BE2C (cell line): ENCODE data around the gene F5.

ENCODE experiments used
- DNase-seq: peaks from one replicate; pipeline ENCODE4 v3.0.0-alpha.2; 2020
- H3K27me3 ChIP-seq: fragments of 250-450 bp; sonication (Bioruptor Pico); 2 replicates; pipeline ENCODE4 v1.5.1; 2020; ENCODE audit warnings: mild to moderate bottlenecking
- H3K36me3 ChIP-seq: fragments of 250-450 bp; sonication (Bioruptor Pico); 2 replicates; pipeline ENCODE4 v1.5.1; 2020; ENCODE audit warnings: mild to moderate bottlenecking
- H3K4me1 ChIP-seq: fragments of 250-450 bp; sonication (Bioruptor Pico); 2 replicates; pipeline ENCODE4 v1.5.1; 2020
- H3K4me3 ChIP-seq: 2 replicates; pipeline ENCODE4 v1.5.1; 2011; ENCODE audit warnings: low read depth, low read length
- H3K9me3 ChIP-seq: fragments of 250-450 bp; sonication (Bioruptor Pico); 2 replicates; pipeline ENCODE4 v1.5.1; 2020
- CTCF ChIP-seq: IDR thresholded peaks from 2 replicates; pipeline ENCODE4 v1.5.1; 2012; ENCODE audit warnings: mild to moderate bottlenecking, low read depth, low read length

Gene F5

GRCh38 chr1:169563650-169564049 is 22.6 kb downstream of the F5 start:
- H3K4me3 ChIP-seq, result no peak overlapping the region
- H3K36me3 ChIP-seq, result no peaks in the 10 kb centered on the region
- H3K9me3 ChIP-seq, result no peaks in the 10 kb centered on the region
- no peak for DNase-seq
- no peaks in the 10 kb centered on the region for H3K4me1 ChIP-seq
- H3K27me3 ChIP-seq, result no peaks in the 10 kb centered on the region
- no peak for TF ChIP-seq CTCF

GRCh38 chr1:169563019-169563615 is 23.2 kb downstream of the F5 start:
- Histone ChIP-seq H3K36me3 (no peaks in the 10 kb centered on the region), H3K27me3 (no peaks in the 10 kb centered on the region), H3K9me3 (no peaks in the 10 kb centered on the region), H3K4me1 (no peaks in the 10 kb centered on the region), H3K4me3 (no peak overlapping the region)
- no peak for DNase-seq
- TF ChIP-seq CTCF, result no peak

- Histone ChIP-seq H3K4me3 (no peak overlapping the region), H3K36me3 (no peaks in the 10 kb centered on the region), H3K4me1 (no peaks in the 10 kb centered on the region), H3K27me3 (peaks cover 4% of the 10 kb centered on the region), H3K9me3 (no peaks in the 10 kb centered on the region)
- TF ChIP-seq CTCF, result no peak
- no peak for DNase-seq
Observed at GRCh38 chr1:169561692-169562091, 24.6 kb downstream of the F5 start.

GRCh38 chr1:169557131-169557530 is 29.1 kb downstream of the F5 start:
- DNase-seq, result no peak
- H3K4me3 ChIP-seq, result no peak overlapping the region
- no peaks in the 10 kb centered on the region for H3K4me1 ChIP-seq
- no peaks in the 10 kb centered on the region for H3K36me3 ChIP-seq
- peaks cover 11% of the 10 kb centered on the region for H3K27me3 ChIP-seq
- no peaks in the 10 kb centered on the region for H3K9me3 ChIP-seq
- no peak for TF ChIP-seq CTCF

GRCh38 chr1:169550294-169550693 is 36.0 kb downstream of the F5 start:
- no peak for DNase-seq
- Histone ChIP-seq H3K27me3 (peaks cover 9% of the 10 kb centered on the region; the same call in 1 of the 2 replicates), H3K4me1 (no peaks in the 10 kb centered on the region), H3K4me3 (no peak overlapping the region), H3K36me3 (no peaks in the 10 kb centered on the region), H3K9me3 (no peaks in the 10 kb centered on the region)
- TF ChIP-seq CTCF, result peak; percentile 45

- H3K36me3 ChIP-seq, result no peaks in the 10 kb centered on the region
- TF ChIP-seq CTCF, result no peak
- no peak for DNase-seq
Observed at GRCh38 chr1:169548282-169548681, 38.0 kb downstream of the F5 start.

More at GRCh38 chr1:169548282-169548681, 38.0 kb downstream of the F5 start:
- no peaks in the 10 kb centered on the region for H3K4me1 ChIP-seq
- H3K27me3 ChIP-seq, result peaks cover 9% of the 10 kb centered on the region; the same call in 1 of the 2 replicates
- no peaks in the 10 kb centered on the region for H3K9me3 ChIP-seq
- no peak overlapping the region for H3K4me3 ChIP-seq
